GM19023 (cell line): ENCODE data around the gene DPY19L2.
A peak's percentile ranks its signal among the peaks of the same experiment; 100 is the strongest.
"Not testable (repeated sequence)": the region's sequence is repeated elsewhere in the genome, so short reads cannot be mapped to it uniquely, and the experiment has no call there.

Experiments
- ATAC-seq: cut with Tn5 transposase; IDR thresholded peaks from one replicate; pipeline ENCODE4 v1.9.1; 2021; ENCODE audit warnings: mild to moderate bottlenecking, moderate library complexity; ENCODE audit not compliant: unreplicated experiment

DPY19L2 gene

DNA sequence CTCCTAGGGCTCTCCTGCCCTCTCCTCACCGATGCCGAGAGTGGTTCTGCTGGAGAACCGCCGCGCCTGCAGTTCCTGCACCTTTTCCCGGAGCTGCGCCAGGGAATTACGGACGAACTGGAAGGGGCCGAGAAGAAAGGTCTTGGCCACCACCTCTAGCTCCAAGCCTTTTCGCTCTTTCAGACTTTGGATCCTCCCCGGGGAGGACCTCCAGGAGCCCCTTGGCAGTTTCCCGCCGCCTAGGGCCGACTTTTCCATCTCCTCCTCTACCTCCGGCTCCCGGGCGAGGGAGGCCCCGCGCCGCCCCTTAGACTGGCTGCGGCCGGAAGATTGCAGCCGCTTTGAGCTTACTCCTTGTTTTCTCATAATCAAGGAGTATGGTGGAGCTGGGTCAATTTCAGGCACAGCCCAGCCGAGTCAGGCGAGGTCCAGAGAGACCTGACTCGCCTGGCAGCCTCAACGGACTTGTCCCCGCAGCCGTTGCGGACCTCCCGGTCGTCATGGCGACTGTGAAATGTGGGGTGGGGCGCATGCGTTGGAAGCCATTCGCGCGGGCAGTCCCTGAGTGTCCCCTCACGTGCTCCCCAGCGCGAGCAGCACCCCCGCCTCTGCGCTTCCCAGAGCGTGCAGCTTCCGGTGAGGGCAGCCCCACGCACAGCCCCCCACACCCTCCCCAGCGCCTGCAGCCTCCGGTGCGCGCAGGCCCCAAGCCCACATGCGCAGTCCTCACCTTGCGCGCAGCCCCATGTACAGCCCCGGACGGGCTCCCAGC is at the start of gene DPY19L2:
TSS of gene DPY19L2 (minus strand) at position 466 of the 772 bp plus-strand sequence. CDS start at position 366, 100 bp downstream.
- ATAC-seq, result peak; percentile 64

DNA sequence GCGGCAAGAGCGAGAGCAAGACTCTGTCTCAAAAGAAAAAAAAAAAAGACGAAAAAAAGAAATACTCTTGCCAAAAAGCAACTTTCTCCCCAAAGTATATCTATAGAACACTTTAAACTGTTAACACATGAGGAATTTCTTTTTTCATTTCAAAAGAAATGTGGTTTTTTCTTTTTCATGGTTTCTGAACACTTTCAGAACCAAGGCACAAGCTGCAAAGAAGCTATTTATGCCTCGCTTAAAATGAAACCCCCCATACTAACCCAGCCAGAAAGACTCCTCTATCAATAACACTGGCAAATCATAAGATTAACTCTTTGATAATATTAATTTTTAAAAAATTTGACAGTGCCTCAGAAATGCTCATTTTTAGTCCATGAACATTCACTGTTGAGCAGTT is 48.6 kb upstream of the DPY19L2 start:
- ATAC-seq, result not testable (repeated sequence)

DNA sequence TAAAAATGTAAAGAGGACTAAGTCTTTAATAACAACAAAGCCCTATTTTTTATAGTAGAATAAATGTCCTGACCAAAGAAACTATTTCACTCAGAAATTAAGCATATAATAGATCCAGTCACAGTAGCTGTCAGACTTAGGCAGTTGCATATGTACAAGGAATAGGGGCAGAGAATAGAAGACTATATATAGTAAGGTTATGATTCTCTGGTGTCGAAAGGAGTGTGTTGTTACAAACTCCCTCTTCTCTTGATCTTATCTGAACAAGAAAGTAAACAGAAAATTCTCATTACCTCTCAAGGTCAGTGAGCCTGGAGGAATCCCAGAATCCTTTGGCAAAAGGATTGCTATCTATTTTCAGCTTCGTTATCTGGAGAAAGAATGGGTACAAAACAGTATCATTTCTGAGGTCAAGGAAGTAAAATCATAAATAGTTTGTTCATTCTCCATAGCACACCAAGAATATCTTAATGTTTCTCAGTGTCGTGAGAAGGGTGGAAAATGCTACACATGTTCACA is 46.9 kb upstream of the DPY19L2 start:
- ATAC-seq, result not testable (repeated sequence)

DNA sequence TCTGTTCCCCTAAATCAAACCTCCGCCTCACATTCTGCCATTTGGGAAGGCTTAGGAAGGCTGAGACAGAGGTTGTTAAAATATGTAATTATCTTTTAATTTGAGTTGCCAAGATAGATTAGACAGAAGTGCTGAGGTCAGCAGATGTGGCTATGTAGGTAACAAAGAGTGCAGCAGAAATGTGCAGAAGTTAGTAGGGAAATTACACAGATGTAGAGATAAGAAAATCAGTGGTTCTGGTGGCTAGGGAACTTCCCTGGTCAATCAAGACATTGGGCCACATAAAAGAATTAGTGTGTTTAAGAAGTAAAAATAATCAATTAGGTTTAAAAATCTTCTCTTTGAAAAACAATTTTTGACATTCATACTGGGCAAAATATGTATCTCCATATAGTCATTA is 46.1 kb upstream of the DPY19L2 start:
- not testable (repeated sequence) for ATAC-seq

DNA sequence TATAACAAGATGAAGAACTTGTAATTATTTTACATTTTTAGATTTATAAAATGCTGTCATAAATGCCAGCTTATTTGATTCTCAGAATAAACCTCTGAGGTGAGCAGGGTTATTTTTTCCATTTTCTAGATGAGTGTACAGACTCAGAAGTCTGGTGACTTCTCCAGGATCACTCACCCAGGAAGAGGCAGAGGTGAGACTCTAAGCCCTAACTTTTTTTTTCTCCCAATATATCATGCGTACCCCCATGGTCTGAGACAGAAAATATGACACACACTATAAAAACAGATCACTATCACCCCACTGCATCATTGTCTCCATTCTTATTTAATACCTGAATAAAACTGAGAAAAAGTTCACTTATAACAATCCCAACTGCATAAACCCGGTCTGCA is 45.4 kb upstream of the DPY19L2 start:
- ATAC-seq, result not testable (repeated sequence)

DNA sequence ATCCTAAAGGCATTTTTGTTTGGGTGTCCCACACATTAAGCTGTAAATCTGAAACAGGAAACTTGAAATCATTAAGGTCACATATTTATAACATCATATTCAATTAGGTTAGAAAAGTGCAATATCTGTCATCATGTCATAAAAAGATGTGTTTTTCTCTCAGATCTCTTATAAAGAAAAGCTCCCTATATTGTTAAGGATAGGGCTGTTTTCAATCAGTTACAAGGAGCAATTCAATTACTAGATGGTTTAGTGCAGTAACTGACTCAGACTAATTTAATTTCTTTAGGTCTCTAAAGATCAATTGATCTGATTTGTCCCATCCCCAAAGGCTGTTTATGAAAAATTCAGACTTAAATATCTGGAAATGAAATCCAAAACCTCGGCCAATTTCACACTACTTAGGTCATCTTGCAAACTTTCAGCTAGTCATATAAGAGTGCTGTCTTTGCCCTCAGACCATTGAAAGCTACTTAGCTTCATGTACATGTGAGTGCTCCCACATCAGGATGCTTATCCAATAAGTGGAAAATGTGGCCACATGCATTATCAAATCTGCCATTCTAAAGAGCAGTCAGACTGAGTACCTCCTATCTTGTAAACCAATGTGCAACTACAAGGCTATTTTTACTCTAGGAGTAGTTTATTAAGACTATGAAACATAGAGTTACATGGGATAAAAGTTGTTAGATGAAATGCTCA is 44.8 kb upstream of the DPY19L2 start:
- ATAC-seq, result not testable (repeated sequence)

DNA sequence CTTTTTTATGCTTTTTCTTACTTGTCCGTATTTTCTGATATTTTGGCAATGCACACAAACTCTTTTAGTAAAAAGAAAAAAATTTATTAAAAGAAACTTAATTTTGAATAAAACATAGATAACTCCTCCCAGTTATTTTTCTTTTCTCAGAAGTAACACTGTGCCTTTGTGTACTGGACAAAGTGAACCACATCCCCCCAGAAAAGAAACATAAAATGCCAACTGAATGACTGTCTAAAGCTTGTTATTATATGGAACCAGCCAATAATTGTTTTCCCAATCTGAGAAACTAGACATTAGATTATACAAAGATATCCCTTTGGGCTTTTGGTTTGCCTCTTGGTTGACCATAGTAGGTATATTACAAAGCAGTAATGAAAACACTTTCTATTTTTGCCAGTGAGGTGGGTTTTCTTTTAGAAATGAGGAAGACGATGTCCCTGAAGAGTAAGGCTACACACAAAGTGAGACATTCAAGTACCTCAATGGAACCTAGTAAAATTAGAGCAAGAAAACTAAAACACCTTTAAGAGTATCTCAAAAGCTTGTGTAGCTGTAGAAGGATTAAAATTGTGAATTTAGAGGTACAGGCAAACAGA is 44.2 kb upstream of the DPY19L2 start:
- ATAC-seq, result not testable (repeated sequence)

DNA sequence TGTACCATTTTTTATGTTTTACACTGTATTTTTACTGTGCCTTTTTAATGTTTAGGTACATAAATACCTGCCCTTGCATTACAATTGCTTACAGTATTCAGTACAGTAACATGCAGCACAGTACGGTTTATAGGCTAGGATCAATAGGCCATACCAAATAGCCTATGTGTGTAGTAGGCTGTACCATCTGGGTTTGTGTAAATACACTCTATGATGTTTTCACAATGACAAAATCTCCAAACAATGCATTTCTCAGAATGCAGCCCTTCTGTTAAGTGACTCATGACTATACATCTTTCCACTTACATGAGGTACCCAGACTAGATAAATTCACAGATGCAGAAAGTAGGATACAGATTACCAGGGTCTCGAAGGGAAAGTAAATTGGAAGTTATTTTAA is 43.0 kb upstream of the DPY19L2 start:
- not testable (repeated sequence) for ATAC-seq

DNA sequence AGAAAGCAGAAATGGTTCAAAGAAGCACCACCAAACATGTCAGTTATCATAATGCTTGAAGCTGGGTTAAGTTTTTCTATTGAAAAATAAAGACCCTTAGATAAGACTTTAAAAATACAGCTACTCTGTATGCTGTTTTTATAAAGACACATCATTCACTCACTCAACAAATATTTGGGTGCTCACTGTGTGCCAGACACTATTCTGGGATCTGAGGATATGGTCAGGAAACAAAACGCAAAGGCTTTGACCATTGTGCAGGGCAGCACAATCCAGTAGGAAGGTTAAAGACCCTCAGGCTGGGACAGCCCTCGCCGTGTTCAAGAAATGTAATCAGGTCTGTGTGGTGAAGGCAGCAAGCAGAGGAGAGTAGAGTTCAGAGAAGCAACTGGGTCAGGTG is 38.0 kb upstream of the DPY19L2 start:
- no peak for ATAC-seq

DNA sequence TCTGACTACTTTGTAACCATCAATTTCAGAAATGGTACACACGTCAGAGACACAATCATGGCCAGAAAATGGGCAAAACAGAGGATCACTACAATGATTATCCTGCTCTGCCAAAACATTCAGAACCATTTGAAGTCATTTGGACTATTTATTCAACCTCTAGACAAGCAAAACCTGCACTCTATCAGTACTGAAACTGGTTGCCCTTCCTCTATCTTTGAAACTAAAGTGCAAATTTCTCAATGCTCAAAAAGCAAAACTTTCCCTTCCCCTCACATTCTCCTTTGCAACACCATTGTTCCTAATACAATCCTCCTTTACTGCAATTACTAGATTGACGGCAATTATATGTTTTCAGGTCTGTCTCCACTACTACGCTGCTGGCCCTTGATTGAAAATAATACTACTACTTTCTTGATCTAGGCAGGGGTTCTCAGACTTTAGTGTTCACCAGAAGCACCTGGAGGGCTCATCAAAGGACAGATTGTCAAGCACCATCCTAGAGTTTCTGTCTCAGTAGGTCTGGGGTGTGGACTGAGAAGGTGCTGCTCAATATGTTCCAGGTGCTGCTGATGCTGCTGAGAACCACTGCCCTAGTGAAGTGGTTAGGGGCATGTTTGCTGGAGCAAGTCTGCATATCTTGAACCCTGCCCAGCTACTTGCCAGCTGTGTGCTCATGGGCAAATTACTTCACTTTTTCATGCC is 31.5 kb upstream of the DPY19L2 start:
- ATAC-seq, result not testable (repeated sequence)

DNA sequence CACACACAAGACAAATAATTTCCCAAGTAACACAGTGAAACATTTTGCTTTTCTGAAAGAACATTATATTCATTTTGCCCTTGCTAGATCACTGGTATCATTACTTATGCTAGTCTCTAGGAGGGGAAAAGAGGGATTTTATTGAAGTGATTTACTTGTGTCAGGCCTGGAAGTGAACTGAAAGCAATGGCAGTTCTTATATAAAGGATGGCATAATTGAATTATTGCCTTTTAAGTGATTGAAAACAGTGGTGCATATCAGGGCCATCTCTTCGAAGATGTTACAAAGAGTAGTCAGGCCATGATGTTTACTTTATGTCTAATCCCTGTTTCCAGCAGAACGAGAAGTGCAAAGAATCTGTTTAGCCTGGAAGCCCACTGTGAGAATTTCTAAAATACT is 30.7 kb upstream of the DPY19L2 start:
- not testable (repeated sequence) for ATAC-seq

DNA sequence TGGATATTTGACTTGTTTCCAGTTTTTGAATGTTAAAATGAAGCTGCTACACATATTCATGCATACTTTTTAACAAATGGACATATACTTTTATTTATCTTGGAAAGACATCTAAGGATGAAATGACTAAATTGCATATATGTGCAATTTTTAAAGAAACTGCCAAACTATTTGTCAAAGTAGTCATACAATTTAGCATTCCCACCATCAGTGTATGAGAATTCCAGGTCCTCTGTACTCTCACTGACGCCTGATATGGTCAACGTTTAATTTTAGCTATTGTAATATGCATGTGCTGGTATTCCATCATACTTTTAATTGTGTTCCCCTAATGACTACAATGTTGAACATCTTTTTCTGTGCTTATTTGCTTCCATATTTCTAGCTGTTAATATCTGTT is 22.5 kb upstream of the DPY19L2 start:
- not testable (repeated sequence) for ATAC-seq

DNA sequence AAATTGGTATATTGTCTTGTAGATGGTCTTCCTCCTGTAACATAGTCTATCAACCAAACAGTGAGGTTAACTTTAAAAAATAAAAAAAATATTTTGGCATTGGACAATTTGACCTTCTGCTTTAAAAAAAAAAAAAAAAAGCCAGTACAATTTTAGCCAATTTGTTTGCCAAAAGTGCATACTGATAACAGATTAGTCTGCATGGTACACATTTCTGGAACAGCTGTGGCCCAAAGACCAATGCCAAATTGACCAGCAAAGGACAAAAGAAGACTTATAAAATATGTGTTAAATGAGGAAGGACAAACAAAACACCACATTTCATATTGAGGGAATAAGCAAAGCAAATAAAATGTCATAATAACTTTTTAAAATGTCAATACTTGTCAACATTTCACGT is 20.8 kb upstream of the DPY19L2 start:
- not testable (repeated sequence) for ATAC-seq

DNA sequence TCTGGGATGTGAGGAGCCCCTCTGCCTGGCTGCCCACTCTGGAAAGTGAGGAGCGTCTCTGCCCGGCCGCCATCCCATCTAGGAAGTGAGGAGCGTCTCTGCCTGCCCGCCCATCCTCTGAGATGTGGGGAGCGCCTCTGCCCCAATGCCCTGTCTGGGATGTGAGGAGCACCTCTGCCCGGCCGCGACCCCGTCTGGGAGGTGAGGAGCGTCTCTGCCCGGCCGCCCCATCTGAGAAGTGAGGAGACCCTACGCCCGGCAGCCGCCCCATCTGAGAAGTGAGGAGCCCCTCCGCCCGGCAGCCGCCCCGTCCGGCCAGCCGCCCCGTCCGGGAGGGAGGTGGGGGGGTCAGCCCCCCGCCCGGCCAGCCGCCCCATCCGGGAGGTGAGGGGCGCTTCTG is 18.3 kb upstream of the DPY19L2 start:
- not testable (repeated sequence) for ATAC-seq

DNA sequence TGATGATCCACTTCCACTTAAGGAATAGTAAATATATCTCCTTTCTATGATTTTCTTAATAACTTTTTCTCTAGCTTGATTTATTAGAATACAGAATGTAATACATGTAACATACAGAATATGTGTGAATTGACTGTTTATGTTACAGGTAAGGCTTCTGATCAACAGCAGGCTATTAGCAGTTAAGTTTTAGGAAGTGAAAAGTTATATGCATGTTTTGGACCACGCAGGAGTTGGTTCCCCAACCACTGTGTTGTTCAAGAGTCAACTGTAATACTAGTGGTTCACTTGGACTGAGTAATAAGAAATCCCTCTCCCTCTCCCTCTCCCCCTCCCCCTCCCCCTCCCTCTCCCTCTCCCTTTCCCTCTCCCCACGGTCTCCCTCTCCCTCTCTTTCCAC is 17.5 kb upstream of the DPY19L2 start:
- ATAC-seq, result not testable (repeated sequence)

DNA sequence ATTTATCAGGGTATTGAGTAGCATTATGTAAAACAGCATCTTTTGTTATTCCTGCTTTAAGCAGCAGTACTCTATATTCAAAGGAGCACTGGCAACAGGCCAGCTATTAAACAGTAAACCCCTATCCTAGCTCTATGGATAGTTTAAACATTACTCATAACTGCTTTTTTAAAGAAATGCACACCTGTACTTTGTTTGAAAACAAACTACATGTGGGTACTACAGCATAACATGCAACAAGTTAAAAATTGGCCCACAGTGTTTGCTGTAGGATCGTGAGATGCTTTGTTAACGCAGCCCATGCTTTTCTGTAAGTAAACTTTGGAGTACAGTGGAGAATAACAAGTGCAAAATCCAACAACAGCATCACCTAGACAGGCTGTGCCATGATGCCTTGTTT is 14.3 kb upstream of the DPY19L2 start:
- ATAC-seq, result not testable (repeated sequence)

DNA sequence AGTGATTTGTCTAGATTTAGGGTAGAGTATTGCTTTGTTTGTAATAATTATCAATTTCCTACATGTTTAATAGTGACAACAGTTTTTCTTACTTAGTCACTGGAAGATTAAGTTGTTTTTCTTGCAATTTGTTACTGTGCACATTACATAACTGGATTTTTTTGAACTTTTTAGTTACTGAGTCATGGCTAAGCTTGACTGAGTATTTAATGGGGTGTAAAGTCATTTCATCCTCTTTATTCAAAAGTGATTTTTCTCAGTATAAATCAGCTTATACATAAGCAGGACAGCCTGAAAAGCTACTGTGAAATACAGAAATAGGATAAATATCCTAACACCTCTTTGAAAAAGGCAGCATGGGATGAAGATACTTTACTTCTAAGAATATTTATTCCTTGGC is 12.5 kb upstream of the DPY19L2 start:
- not testable (repeated sequence) for ATAC-seq

DNA sequence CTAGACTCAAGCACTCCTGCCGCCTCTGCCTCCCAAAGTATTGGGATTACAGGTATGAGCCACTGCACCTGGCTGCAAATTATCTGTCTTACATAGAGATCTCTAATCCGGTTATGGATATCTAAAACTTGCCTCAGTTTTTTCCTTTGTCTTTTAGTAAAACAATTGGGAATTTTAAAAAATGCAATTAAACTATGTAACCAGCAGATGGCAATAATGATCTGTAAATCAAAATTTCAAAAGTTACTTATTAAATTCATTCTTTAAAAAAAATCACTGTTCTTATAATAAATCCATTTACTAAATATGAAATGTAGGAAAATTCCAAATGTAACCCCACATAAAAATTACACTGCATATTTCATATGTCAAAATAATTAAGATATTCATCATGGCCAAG is 4.3 kb upstream of the DPY19L2 start:
- ATAC-seq, result not testable (repeated sequence)

DNA sequence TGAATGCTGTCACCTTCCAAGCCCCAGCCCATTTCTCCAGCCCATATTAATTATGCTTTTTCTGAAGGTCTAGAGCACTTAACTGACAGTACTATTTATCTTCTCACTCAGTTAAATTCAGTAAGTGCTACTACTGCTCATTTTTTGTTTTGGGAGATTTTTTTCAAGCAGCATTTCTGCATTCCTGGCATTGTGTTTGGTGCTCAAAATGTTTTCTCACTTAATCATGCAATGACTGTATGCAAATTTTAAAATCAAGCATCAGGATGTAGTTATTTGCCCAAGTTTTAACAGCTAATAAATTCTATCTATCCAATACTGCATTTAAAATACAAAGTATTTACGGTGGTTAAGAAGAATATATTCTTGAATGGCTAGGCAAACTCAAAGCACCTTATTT is 1.6 kb upstream of the DPY19L2 start:
- ATAC-seq, result not testable (repeated sequence)

DNA sequence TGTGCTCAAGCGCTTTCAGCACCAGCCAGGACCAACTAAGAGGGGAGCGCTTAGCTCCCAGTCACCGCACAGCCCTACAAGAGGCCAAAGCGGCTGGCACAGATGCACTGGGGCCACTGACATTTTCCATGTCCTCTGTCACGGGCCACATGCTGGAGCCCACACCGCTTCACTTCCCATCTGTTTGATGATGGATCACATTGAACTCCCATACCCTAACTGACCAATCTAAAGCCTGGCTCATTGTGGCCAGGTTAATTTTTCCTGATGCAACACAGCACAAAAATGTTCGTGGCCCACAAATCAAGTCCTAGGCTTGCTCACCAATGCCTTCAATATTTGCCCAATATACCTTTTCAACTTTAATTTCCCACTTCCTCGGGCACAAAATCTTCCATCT is 1.1 kb upstream of the DPY19L2 start:
- not testable (repeated sequence) for ATAC-seq

DNA sequence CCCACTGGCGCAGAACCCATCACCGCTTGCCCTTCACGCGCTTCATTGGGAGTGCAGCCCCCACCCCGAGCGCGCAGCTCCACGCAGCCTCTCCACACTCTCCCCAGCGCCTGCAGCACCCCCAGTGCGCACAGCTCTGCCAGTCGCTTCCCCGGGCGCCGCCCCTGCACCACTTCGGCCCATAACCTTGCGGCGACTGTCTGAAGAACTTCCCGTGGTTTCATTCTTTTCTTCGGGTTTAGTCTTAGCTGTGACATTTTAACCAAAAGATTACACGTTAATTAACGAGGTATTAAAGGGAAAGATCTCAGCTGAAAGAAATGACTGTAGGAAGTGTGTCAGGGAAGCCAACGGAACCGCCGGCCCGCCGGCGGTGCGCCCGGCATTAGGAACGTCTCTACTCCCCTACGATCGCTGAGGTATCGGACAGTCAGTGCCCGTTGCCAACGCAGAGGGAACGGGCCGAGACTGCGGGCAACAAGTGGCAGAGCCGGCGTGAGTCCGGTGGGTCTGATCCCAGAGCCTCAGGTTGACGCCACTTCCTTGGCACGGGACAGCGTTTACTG is 590 bp upstream of the DPY19L2 start:
- ATAC-seq, result peak; percentile 43
